HEK293 (cell line): ENCODE measurements around the gene ABCC2.

ENCODE experiments used
- BCL11A ChIP-seq: fragments of 450-650 bp; formaldehyde crosslinking; IDR thresholded peaks from 2 replicates; pipeline ENCODE4 v1.5.1; 2016; ENCODE audit warnings: low read depth, missing biosample characterization, missing genetic modification characterization
- ZBTB20 ChIP-seq: fragments of 450-650 bp; formaldehyde crosslinking; IDR thresholded peaks from 2 replicates; pipeline ENCODE4 v1.5.1; 2016; ENCODE audit warnings: missing biosample characterization, missing genetic modification characterization
- TF ChIP-seq, protein P1 (sequence below): fragments of 450-650 bp; formaldehyde crosslinking; IDR thresholded peaks from 2 replicates; pipeline ENCODE4 v1.5.1; 2016; ENCODE audit warnings: missing biosample characterization, missing genetic modification characterization

DNA sequence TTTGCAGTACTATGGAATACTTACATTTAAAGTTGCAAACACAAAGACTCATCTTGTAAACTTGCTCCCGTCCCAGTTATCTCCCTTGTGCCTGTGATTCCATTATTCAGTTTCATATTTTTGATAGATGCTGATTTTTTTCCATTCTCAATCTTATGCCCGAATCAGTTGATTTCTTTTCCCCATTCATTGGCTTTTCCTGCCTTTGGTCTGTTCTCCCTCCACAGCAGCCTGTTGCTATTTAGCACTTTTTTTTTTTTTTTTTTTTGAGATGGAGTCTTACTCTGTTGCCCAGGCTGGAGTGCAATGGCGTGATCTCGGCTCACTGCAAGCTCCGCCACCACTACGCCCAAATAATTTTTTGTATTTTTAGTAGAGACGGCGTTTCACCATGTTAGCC, 78.0 kb downstream of the ABCC2 start:
- TF ChIP-seq, protein P1, sequence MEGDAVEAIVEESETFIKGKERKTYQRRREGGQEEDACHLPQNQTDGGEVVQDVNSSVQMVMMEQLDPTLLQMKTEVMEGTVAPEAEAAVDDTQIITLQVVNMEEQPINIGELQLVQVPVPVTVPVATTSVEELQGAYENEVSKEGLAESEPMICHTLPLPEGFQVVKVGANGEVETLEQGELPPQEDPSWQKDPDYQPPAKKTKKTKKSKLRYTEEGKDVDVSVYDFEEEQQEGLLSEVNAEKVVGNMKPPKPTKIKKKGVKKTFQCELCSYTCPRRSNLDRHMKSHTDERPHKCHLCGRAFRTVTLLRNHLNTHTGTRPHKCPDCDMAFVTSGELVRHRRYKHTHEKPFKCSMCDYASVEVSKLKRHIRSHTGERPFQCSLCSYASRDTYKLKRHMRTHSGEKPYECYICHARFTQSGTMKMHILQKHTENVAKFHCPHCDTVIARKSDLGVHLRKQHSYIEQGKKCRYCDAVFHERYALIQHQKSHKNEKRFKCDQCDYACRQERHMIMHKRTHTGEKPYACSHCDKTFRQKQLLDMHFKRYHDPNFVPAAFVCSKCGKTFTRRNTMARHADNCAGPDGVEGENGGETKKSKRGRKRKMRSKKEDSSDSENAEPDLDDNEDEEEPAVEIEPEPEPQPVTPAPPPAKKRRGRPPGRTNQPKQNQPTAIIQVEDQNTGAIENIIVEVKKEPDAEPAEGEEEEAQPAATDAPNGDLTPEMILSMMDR = no peak
- TF ChIP-seq ZBTB20 (tag by site-specific recombination) = no peak
- no peak for TF ChIP-seq BCL11A (tag by site-specific recombination)
